Esophagus squamous epithelium (tissue), 5 donors: ENCODE data around the gene PLPP7. TPM values are rescaled to one million over a fixed set of nuclear protein-coding genes. Genes with fewer than 3 reads are reported as not detected.
"Not testable (repeated sequence)": the region's sequence is repeated elsewhere in the genome, so short reads cannot be mapped to it uniquely, and the experiment has no call there.

Experiments
- DNase-seq: peaks from one replicate; lab custom pipeline; 2025; lab: John Stamatoyannopoulos, UW
- H3K27ac ChIP-seq, 4 donors: fragments of 200-600 bp; sonication (generic); one replicate each; pipeline ENCODE4 v1.5.1; 2016 to 2019; ENCODE audit warnings: mild to moderate bottlenecking in 1 of 4
- H3K27me3 ChIP-seq, 4 donors: fragments of 200-600 bp; sonication (generic); 1 replicate in 3 of 4; 2 replicates in 1 of 4; pipeline versions ENCODE4 v1.5.1 to v1.6.0; 2017 to 2021; ENCODE audit warnings: antibody characterized with exemption in 1 of 4
- H3K36me3 ChIP-seq, 3 donors: fragments of 200-600 bp; sonication (generic); one replicate each; pipeline ENCODE4 v1.5.1; 2016 to 2019
- H3K4me1 ChIP-seq, 3 donors: fragments of 200-600 bp; sonication (generic); one replicate each; pipeline ENCODE4 v1.5.1; 2017 to 2019
- H3K4me3 ChIP-seq, 4 donors: fragments of 200-600 bp; sonication (generic); 1 replicate in 3 of 4; 2 replicates in 1 of 4; pipeline ENCODE4 v1.5.1; 2016 to 2019; ENCODE audit warnings: mild to moderate bottlenecking in 2 of 4, moderate library complexity in 1 of 4
- H3K9me3 ChIP-seq, 3 donors: fragments of 200-600 bp; sonication (generic); one replicate each; pipeline ENCODE4 v1.5.1; 2016 to 2019
- CTCF ChIP-seq, 6 experiments: fragments of 450-650 bp in 4 of 6; fragments of 200-600 bp in 2 of 6; sonication (generic) in 2 of 6; IDR thresholded peaks; one replicate each; pipeline ENCODE4 v1.5.1; 2016 to 2019; ENCODE audit warnings: antibody characterized with exemption in 6 of 6, mild to moderate bottlenecking in 4 of 6, moderate library complexity in 4 of 6
- POLR2A ChIP-seq, 4 donors: fragments of 450-650 bp; IDR thresholded peaks; one replicate each; pipeline ENCODE4 v1.6.1; 2017; ENCODE audit warnings: antibody characterized with exemption in 4 of 4, mild to moderate bottlenecking in 4 of 4, moderate library complexity in 3 of 4
- WGBS, 2 donors: methylation state at CpG; one replicate each; pipeline ENCODE4 v1.1.5; 2018; 5-methylcytosine and 5-hydroxymethylcytosine counted together
- intact Hi-C: fragments of 100-400 bp; cut with DNase I; formaldehyde crosslinking; loops from one replicate; pipeline ENCODE4 v1.15.0; 2022
- total RNA-seq, 4 donors: library from RNA; depleted of rRNA; stranded (reverse); fragments of >200 nt; gene quantifications; one replicate each; pipeline ENCODE4 v1.1.0, GENCODE V29; 2016
- donor health status: DM: yes; HTN: yes; CAD: no.

The PLPP7 gene
- total RNA-seq, 4 donors from 2014 or later = 0.40 to 2.9 (median 0.97) TPM; not detected in 1

- peaks cover 0 to 18% (median 3%) of the 10 kb centered on the region in 3 donors for H3K4me1 ChIP-seq
- DNase-seq = no peak
- TF ChIP-seq POLR2A (IDR thresholded peaks at IDR 0.05) = no peak
- no peak for TF ChIP-seq CTCF (IDR thresholded peaks at IDR 0.05)
- no peaks in the 10 kb centered on the region for H3K27me3 ChIP-seq
- intact Hi-C loops = no loop called here
- H3K9me3 ChIP-seq = no peaks in the 10 kb centered on the region
- no peak overlapping the region for H3K4me3 ChIP-seq
- peaks cover 0 to 24% (median 0%) of the 10 kb centered on the region in 3 donors for H3K36me3 ChIP-seq
- 77 to 84% methylated on average over 12 to 13 of the region's 13 CpGs for WGBS, 2 donors
- H3K27ac ChIP-seq = no peak overlapping the region
Observed at GRCh38 chr9:131262327-131263032, 27.0 kb upstream of the PLPP7 start.

GRCh38 chr9:131263033-131263343, 26.5 kb upstream of the PLPP7 start:
- intact Hi-C loops, DNase-seq, H3K27me3 ChIP-seq, H3K4me3 ChIP-seq, H3K9me3 ChIP-seq, H3K27ac ChIP-seq: not testable (repeated sequence)
- H3K4me1 ChIP-seq = peaks cover 0 to 18% (median 3%) of the 10 kb centered on the region in 3 donors
- WGBS, 2 donors = 82 to 87% methylated on average over 4 to 5 of the region's 5 CpGs
- peaks cover 0 to 24% (median 0%) of the 10 kb centered on the region in 3 donors for H3K36me3 ChIP-seq

GRCh38 chr9:131263701-131264100, 25.8 kb upstream of the PLPP7 start:
- Histone ChIP-seq H3K36me3 (peaks cover 0 to 24% (median 0%) of the 10 kb centered on the region in 3 donors), H3K4me3 (no peak overlapping the region), H3K27ac (no peak overlapping the region), H3K27me3 (no peaks in the 10 kb centered on the region), H3K9me3 (no peaks in the 10 kb centered on the region), H3K4me1 (peaks cover 3 to 18% (median 3%) of the 10 kb centered on the region in 3 donors)
- intact Hi-C loops = no loop called here
- no peak for DNase-seq
- TF ChIP-seq POLR2A (IDR thresholded peaks at IDR 0.05) (no peak), CTCF (IDR thresholded peaks at IDR 0.05) (no peak)
- 85 to 89% methylated on average over 5 to 6 of the region's 6 CpGs for WGBS, 2 donors

- no peaks in the 10 kb centered on the region for H3K9me3 ChIP-seq
- 66 to 67% methylated on average over 5 to 8 of the region's 11 CpGs for WGBS, 2 donors
- no peak overlapping the region for H3K4me3 ChIP-seq
- no peaks in the 10 kb centered on the region for H3K27me3 ChIP-seq
- H3K4me1 ChIP-seq = peaks cover 3 to 18% (median 3%) of the 10 kb centered on the region in 3 donors
- no peak overlapping the region for H3K27ac ChIP-seq
- H3K36me3 ChIP-seq = peaks cover 0 to 21% (median 0%) of the 10 kb centered on the region in 3 donors
- TF ChIP-seq CTCF (IDR thresholded peaks at IDR 0.05) (no peak), POLR2A (IDR thresholded peaks at IDR 0.05) (no peak)
- DNase-seq = no peak
- intact Hi-C loops = no loop called here
Observed at GRCh38 chr9:131264231-131264630, 25.3 kb upstream of the PLPP7 start.

GRCh38 chr9:131266266-131267229, 23.0 kb upstream of the PLPP7 start:
- Histone ChIP-seq H3K4me3 (no peak overlapping the region), H3K27me3 (no peaks in the 10 kb centered on the region), H3K9me3 (no peaks in the 10 kb centered on the region), H3K4me1 (peaks cover 3 to 24% (median 7%) of the 10 kb centered on the region in 3 donors), H3K27ac (peak overlapping the region in 2 of 4 donors; percentile 17 to 34), H3K36me3 (no peaks in the 10 kb centered on the region)
- intact Hi-C loops = no loop called here
- WGBS, 2 donors = 35 to 38% methylated on average over 11 to 16 of the region's 26 CpGs
- TF ChIP-seq CTCF (IDR thresholded peaks at IDR 0.05) = no peak
- TF ChIP-seq POLR2A (IDR thresholded peaks at IDR 0.05) = no peak
- no peak for DNase-seq
